Upper lobe of left lung (tissue), 4 donors: ENCODE measurements around the gene FAM200C.

Experiments used
- EP300 ChIP-seq, 4 donors: sonication (generic); formaldehyde crosslinking; IDR thresholded peaks; one replicate each; pipeline ENCODE4 v1.5.1; 2017; ENCODE audit warnings: antibody characterized with exemption in 4 of 4, control low read depth in 2 of 4
- POLR2A ChIP-seq, 4 donors: fragments of 450-650 bp; IDR thresholded peaks; one replicate each; pipeline ENCODE4 v1.5.1; 2016 to 2017; ENCODE audit warnings: antibody characterized with exemption in 4 of 4, mild to moderate bottlenecking in 2 of 4
- TF ChIP-seq, protein P1 (sequence below), 6 experiments: fragments of 450-650 bp in 4 of 6; fragments of 200-600 bp in 2 of 6; sonication (generic) in 2 of 6; IDR thresholded peaks; one replicate each; pipeline ENCODE4 v1.5.1; 2016 to 2019; ENCODE audit warnings: antibody characterized with exemption in 6 of 6

- TF ChIP-seq EP300 (IDR thresholded peaks at IDR 0.05) (no peak), POLR2A (IDR thresholded peaks at IDR 0.05) (no peak)
- TF ChIP-seq, protein P1, sequence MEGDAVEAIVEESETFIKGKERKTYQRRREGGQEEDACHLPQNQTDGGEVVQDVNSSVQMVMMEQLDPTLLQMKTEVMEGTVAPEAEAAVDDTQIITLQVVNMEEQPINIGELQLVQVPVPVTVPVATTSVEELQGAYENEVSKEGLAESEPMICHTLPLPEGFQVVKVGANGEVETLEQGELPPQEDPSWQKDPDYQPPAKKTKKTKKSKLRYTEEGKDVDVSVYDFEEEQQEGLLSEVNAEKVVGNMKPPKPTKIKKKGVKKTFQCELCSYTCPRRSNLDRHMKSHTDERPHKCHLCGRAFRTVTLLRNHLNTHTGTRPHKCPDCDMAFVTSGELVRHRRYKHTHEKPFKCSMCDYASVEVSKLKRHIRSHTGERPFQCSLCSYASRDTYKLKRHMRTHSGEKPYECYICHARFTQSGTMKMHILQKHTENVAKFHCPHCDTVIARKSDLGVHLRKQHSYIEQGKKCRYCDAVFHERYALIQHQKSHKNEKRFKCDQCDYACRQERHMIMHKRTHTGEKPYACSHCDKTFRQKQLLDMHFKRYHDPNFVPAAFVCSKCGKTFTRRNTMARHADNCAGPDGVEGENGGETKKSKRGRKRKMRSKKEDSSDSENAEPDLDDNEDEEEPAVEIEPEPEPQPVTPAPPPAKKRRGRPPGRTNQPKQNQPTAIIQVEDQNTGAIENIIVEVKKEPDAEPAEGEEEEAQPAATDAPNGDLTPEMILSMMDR (IDR thresholded peaks at IDR 0.05): no peak
Measured at GRCh38 chr5:160375166-160375565, 24.7 kb downstream of the FAM200C start.
